GM18505 (cell line): ENCODE results near the gene ADAM10.
"Not testable (repeated sequence)": the region's sequence is repeated elsewhere in the genome, so short reads cannot be mapped to it uniquely, and the experiment has no call there.

Source experiments
- ATAC-seq: cut with Tn5 transposase; IDR thresholded peaks from one replicate; pipeline ENCODE4 v1.9.1; 2021; ENCODE audit not compliant: unreplicated experiment
- POLR2A ChIP-seq: IDR thresholded peaks from 4 replicates; pipeline ENCODE4 v1.6.1; 2011; ENCODE audit warnings: borderline replicate concordance; ENCODE audit not compliant: insufficient read depth, insufficient read length; ENCODE audit errors: extremely low read depth

ADAM10 gene

DNA sequence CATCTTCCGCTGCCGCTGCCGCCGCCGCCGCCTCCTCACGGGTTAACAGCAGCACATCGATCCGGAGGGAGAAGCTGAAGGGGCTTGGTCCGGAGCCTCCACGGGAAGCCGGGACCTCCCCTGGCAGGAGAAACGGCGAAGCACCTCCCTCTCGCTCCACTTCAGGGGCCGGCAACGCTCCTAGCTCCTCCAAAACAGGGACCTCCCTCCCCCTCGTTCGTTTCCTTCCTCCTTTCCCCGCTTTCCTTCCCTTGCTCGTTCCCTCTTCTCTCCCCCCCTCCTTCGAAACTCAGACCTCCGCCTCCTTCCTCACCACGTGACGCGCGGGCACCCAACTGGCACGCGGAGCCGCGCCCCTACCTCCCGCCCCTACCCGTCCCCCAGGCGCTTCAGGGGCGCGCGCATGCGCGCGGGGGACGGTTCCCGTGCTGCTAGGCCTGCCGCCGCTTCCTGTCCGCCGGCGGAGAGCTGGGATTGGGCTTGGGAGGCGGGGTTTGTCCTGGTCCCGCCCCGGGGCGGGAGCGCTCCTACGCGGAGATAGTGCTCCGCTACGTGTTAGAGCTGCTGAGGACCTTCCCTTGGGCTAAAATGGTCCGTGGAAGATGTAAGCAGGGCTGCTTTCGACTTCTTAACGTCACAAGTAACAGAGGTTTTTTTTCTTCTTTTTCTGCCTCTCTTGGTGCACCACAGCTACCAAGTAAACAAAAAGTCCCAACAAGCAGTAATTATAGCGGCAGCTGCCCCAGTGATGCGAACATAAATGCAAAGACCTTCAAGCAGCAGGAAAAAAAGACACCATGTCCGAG is at the start of gene ADAM10:
ADAM10 (minus strand) TSS at position 176 of the 806 bp plus-strand sequence; CDS start at position 3, 173 bp downstream.
- TF ChIP-seq POLR2A: peak; percentile 68
- peak; percentile 83 for ATAC-seq

DNA sequence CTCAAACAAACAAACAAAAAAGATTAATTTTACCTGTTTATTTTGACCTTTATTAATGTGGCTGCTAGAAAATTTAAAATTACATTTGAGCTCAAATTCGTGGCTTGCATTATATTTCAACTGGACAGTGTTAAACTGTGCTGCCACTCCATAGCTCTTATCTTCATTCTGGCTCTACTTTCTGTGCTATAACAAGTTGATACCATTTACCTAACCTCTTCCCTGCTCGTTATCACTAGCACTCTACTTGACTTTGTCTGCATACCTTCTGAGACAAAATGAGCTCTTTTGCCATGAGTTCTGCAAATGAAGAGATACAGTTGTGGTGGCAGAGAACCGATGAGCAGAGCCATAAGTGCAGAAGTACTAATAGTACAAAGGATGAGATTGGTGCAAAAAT is 48.0 kb upstream of the ADAM10 start:
- ATAC-seq: no peak

GRCh38 chr15:58795825-58796224 is 46.3 kb upstream of the ADAM10 start:
- ATAC-seq: no peak
- no peak for TF ChIP-seq POLR2A

More for the DNA sequence above, 48.0 kb upstream of the ADAM10 start:
- no peak for TF ChIP-seq POLR2A

GRCh38 chr15:58793862-58794261 is 44.4 kb upstream of the ADAM10 start:
- ATAC-seq: no peak

DNA sequence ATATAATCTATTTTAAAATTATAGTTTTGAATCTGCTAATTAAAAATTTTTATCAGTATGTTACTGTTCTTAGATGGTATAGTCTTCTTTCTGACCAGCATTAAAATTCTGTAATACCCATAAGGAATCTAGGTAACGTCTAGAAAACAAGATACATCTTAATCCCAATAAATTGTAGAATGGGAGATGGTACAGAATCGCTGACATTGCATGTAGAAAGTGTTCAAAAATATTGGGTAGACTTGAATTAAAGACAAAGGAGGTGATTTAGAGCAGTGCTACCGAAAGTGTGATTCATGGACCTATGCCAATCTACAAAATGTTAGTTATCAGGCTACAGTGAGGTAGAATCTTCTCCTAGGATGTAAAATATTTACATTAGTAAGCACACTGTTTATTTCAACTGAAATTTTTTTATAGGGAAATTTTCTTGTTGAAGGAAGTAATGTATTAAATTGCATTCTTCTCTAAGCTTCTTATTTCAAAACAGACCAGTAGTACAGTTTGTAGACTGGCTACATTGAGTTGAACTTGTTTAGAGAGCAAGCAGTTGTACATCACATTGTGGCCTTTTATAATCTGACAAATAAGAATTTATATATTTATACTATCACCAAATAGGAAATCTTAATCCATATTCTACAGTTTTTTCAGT is 38.7 kb upstream of the ADAM10 start:
- no peak for ATAC-seq

More at GRCh38 chr15:58793862-58794261, 44.4 kb upstream of the ADAM10 start:
- no peak for TF ChIP-seq POLR2A

GRCh38 chr15:58785355-58785754 is 35.8 kb upstream of the ADAM10 start:
- no peak for TF ChIP-seq POLR2A
- no peak for ATAC-seq

More for the DNA sequence above, 38.7 kb upstream of the ADAM10 start:
- no peak for TF ChIP-seq POLR2A

DNA sequence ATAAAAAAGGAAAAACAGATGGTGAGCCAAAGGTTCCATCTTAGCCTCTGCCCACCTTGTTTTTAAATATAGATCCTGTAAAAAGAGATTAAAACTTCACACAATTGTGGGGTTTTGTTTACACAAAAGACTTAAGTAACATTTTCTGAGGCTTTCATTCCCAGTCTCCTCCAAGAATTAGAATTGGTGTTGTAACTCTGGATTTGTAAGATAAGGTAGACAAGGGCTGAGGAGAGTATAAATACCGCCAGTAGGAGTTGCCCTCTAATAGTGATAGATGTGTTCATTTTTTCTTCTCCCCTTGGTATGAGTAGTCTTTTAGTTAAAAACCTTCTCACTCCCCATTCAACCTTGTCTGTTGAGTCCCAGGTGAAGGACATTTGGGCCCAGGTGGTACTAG is 30.0 kb upstream of the ADAM10 start:
- TF ChIP-seq POLR2A: no peak
- no peak for ATAC-seq

GRCh38 chr15:58777107-58777506 is 27.6 kb upstream of the ADAM10 start:
- ATAC-seq: peak; percentile 56
- TF ChIP-seq POLR2A: no peak

DNA sequence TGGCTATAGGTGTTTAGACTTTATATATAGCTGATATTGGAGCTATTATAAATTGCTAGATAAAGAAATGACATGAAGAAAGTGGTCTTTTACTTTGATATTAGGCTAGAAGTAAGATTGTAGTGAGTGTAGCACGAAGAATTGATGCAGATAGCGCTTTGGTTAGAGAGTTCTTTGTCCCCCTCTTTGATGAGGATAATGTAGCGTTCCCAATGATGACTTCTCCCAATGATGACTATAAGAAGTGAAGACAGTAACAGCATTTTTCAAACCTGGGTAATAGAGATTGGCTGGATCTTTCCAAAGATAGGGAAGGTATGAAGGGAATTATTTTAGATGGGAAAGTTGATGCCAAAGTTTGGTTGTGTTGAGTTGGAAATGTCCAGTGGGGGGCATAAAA is 25.9 kb upstream of the ADAM10 start:
- TF ChIP-seq POLR2A: no peak
- no peak for ATAC-seq

GRCh38 chr15:58773024-58773423 is 23.5 kb upstream of the ADAM10 start:
- TF ChIP-seq POLR2A: no peak
- no peak for ATAC-seq

DNA sequence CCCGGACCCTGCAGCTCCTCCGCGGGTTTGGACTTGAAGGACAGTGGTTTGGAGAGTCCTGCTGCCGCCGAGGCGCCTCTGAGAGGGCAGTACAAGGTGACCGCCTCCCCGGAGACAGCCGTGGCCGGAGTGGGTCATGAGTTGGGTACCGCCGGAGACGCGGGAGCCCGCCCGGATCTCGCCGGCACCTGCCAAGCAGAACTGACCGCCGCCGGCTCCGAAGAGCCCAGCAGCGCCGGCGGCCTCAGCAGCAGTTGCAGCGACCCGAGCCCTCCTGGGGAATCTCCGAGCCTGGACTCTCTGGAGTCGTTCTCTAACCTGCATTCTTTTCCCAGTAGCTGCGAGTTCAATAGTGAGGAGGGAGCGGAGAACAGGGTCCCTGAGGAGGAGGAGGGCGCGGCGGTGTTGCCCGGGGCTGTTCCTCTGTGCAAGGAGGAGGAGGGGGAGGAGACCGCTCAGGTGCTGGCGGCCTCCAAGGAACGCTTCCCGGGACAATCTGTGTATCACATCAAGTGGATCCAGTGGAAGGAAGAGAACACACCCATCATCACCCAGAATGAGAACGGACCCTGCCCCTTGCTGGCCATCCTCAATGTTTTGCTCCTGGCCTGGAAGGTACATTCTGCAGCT is 22.2 kb upstream of the ADAM10 start:
- no peak for TF ChIP-seq POLR2A
- ATAC-seq: peak; percentile 6

- TF ChIP-seq POLR2A: peak; percentile 87
- ATAC-seq: peak; percentile 94
Observed at GRCh38 chr15:58770857-58771620, 21.5 kb upstream of the ADAM10 start, which contains the start of gene MINDY2. TSS of gene MINDY2 (plus strand) at chr15:58771302. CDS start at chr15:58771396, 94 bp downstream.

DNA sequence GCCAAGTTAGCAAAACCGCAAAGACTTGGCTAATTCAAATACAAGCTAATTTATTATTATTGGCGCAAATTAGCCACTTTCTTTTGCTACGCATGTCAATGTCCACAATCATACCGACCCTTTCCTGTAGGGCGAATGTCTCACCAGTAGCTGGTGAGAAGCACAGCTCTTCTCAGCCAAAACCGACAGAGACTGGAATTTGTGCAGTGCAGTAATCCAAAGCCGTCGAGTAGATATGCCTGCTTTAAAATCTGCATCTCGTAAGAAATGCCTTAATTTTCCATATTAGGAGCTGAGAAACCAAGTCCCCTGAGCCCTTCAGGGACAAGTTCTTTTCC is 21.0 kb upstream of the ADAM10 start:
- peak; percentile 8 for ATAC-seq
- no peak for TF ChIP-seq POLR2A

DNA sequence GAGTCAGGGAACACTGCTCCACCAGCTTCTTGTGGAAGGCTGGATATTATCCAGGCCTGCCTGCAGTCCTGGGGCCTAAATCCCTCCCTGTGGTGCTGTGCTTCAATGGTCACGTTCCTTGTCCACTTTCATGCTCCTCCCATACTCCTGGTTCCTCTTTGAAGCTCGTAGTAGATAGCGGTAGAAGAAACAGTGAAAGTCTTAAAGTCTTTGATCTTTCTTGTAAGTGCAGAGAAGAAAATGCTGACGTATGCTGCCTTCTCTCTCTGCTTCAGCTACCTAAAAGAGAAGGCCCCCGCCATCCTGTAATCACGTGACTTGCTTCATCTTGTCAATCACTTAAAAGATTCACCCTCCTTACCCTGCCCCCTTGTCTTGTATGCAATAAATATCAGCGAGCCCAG is 19.1 kb upstream of the ADAM10 start:
- ATAC-seq: not testable (repeated sequence)
